ENCODE data around the gene RRP15. TPM values are rescaled to one million over a fixed set of nuclear protein-coding genes. Genes with fewer than 3 reads are reported as not detected.

RRP15 gene
- total and polyA plus RNA-seq, 2 of the 13 experiments (the other 11 are each of a cell fraction or from before 2014, with no cell fraction given) = 2.1 to 37.5 TPM

DNA sequence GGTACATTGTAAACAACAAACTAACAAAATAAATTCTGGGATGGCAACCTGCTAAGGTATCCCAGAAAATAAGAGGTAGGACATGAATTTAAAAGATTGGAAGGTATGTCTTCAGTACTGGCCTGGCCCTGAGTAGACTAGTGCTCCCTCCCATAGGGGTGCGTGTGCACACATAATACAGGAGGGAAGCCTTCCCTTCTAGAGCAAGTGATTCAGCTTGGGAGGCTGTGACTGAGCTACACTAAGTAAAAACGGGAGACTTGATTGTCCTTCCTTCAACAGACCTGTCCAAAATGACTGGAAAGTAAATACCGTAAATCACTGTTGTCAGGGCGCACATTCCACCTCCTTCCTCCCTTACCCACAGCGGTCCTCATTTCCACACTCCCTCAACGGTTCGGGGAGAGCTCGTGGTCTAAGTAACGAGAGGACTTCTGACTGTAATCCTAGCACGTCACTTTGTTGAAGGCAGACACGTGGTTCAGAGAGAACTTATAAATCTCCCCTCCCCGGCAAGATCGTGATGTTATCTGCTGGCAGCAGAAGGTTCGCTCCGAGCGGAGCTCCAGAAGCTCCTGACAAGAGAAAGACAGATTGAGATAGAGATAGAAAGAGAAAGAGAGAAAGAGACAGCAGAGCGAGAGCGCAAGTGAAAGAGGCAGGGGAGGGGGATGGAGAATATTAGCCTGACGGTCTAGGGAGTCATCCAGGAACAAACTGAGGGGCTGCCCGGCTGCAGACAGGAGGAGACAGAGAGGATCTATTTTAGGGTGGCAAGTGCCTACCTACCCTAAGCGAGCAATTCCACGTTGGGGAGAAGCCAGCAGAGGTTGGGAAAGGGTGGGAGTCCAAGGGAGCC, 60.0 kb downstream of the RRP15 start, which contains the start of gene TGFB2:
TGFB2 (plus strand) TSS at position 523 of the 859 bp plus-strand sequence. CDS start 1,366 bp downstream, outside the sequence.
- no peak for DNase-seq (ENCODE audit: low spot score)
- no peaks in the 10 kb centered on the region for H3K36me3 ChIP-seq (replicated peaks in 1 of 2; ENCODE audit: control insufficient read depth in 1 of 2, insufficient read depth in 2 of 2, low read length in 2 of 2)

More for the DNA sequence above, 60.0 kb downstream of the RRP15 start, which contains the start of gene TGFB2:
- peak within 1 kb of the TSS; percentile 31 for H2AFZ ChIP-seq (ENCODE audit: low read length)
- H3K4me3 ChIP-seq (replicated peaks in 1 of 3; ENCODE audit: insufficient read depth in 1 of 3, low read depth in 2 of 3, low read length in 3 of 3) = peak within 1 kb of the TSS; percentile 56 to 78 (median 56)
- ATAC-seq (peak; percentile 54), FAIRE-seq (no peak)
- ChIA-PET POLR2A (no interaction called here), CTCF (ENCODE audit: low intra/inter-chr PET ratio, low total read pairs) (no interaction called here)
- H3K79me2 ChIP-seq (ENCODE audit: insufficient read depth, low read length) = no peaks in the 10 kb centered on the region
- no peak within 1 kb of the TSS for H3K27ac ChIP-seq (ENCODE audit: extremely low read length, insufficient read depth, low read length)
- in situ Hi-C loops (cut with HindIII; ENCODE audit: extremely low pct_ligation_motif_present, low pct_unique_long_range_greater_than_20kb) (loop anchor here (10.0 to 25.0 kb wide), 3 partner anchors 642 to 1470 kb away; no protein-coding TSS in a partner anchor), intact Hi-C loops (cut with micrococcal nuclease; ENCODE audit: unreplicated experiment) (loop anchor here (1.0 kb wide), 1 partner anchor 57 kb away; no protein-coding TSS in a partner anchor)
- 25% methylated on average over 22 of the region's 22 CpGs for WGBS (ENCODE audit: low lambda C conversion rate)
- peaks cover 29% of the 10 kb centered on the region for H3K4me1 ChIP-seq (ENCODE audit: insufficient read depth, low read length)
- no peaks in the 10 kb centered on the region for H3K9me3 ChIP-seq (ENCODE audit: low read length)
- no TSS peak for BruUV-seq (replicated peaks)
- no peaks in the 10 kb centered on the region for H4K20me1 ChIP-seq (ENCODE audit: insufficient read depth, low read length)
- H3K9ac ChIP-seq (ENCODE audit: insufficient read depth, low read depth, low read length) = peak within 1 kb of the TSS; percentile 11; the same call in 1 of the 2 replicates
- peaks cover 2 to 41% of the 10 kb centered on the region in 2 experiments; a peak in 3 of 5 replicates for H3K27me3 ChIP-seq (ENCODE audit: control insufficient read depth in 1 of 2, insufficient read depth in 2 of 2, low read length in 2 of 2)
- H3K4me2 ChIP-seq (ENCODE audit: low read depth, low read length) = peak within 1 kb of the TSS; percentile 96
- TF ChIP-seq, protein P1, sequence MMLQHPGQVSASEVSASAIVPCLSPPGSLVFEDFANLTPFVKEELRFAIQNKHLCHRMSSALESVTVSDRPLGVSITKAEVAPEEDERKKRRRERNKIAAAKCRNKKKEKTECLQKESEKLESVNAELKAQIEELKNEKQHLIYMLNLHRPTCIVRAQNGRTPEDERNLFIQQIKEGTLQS (CRISPR knock-in tag; IDR thresholded peaks at IDR 0.05) = no peak
- TF ChIP-seq ZNF558 (CRISPR knock-in tag; IDR thresholded peaks at IDR 0.05; ENCODE audit: borderline replicate concordance) (no peak), ZSCAN21 (CRISPR knock-in tag; IDR thresholded peaks at IDR 0.05; ENCODE audit: borderline replicate concordance) (no peak), ZNF562 (CRISPR knock-in tag; IDR thresholded peaks at IDR 0.05; ENCODE audit: borderline replicate concordance) (no peak), GZF1 (CRISPR knock-in tag; IDR thresholded peaks at IDR 0.05) (peak; percentile 27; the same call in 1 of the 2 replicates), ZNF263 (CRISPR knock-in tag; IDR thresholded peaks at IDR 0.05) (peak; percentile 51; the same call in 1 of the 2 replicates), ZNF75D (CRISPR knock-in tag; IDR thresholded peaks at IDR 0.05; ENCODE audit: borderline replicate concordance) (0 out of 2 replicates have a peak, but pooled peaks have one; percentile 49), MBD4 (IDR thresholded peaks at IDR 0.05; ENCODE audit: borderline replicate concordance, low read length) (no peak), RFX3 (CRISPR knock-in tag; IDR thresholded peaks at IDR 0.05) (no peak), DNMT3B (CRISPR knock-in tag; conservative IDR thresholded peaks at IDR 0.05) (no peak), ZFP82 (CRISPR knock-in tag; IDR thresholded peaks at IDR 0.05; ENCODE audit: borderline replicate concordance) (no peak), BCL6 (CRISPR knock-in tag; IDR thresholded peaks at IDR 0.05) (no peak)
- TF ChIP-seq, protein P2, sequence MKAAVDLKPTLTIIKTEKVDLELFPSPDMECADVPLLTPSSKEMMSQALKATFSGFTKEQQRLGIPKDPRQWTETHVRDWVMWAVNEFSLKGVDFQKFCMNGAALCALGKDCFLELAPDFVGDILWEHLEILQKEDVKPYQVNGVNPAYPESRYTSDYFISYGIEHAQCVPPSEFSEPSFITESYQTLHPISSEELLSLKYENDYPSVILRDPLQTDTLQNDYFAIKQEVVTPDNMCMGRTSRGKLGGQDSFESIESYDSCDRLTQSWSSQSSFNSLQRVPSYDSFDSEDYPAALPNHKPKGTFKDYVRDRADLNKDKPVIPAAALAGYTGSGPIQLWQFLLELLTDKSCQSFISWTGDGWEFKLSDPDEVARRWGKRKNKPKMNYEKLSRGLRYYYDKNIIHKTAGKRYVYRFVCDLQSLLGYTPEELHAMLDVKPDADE (CRISPR knock-in tag; IDR thresholded peaks at IDR 0.05) = no peak

Data from HepG2 (cell line).